Lower leg skin (tissue), 3 donors: Measurements from ENCODE around the gene OR8S1.
"Not testable (repeated sequence)": the region's sequence is repeated elsewhere in the genome, so short reads cannot be mapped to it uniquely, and the experiment has no call there.

Source experiments
- CTCF ChIP-seq, 3 donors: fragments of 450-650 bp; IDR thresholded peaks; one replicate each; pipeline ENCODE4 v1.5.1; 2016; ENCODE audit warnings: antibody characterized with exemption in 3 of 3, mild to moderate bottlenecking in 3 of 3, moderate library complexity in 2 of 3
- POLR2A ChIP-seq, 2 donors: fragments of 450-650 bp; IDR thresholded peaks; one replicate each; pipeline ENCODE4 v1.6.1; 2016 to 2017; ENCODE audit warnings: antibody characterized with exemption in 2 of 2, mild to moderate bottlenecking in 1 of 2, moderate library complexity in 1 of 2

DNA sequence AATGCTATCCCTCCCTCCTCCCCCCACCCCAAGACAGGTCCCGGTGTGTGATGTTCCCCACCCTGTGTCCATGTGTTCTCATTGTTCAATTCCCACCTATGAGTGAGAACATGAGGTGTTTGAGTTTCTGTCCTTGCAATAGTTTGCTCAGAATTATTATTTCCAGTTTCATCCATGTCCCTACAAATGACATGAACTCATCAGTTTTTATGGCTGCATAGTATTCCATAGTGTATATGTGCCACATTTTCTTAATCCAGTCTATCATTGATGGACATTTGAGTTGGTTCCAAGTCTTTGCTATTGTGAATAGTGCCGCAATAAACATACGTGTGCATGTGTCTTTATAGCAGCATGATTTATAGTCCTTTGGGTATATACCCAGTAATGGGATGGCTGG, 21.6 kb downstream of the OR8S1 start:
- not testable (repeated sequence) for TF ChIP-seq CTCF, POLR2A (IDR thresholded peaks at IDR 0.05)
